Tibial nerve (tissue), 4 donors: ENCODE measurements around the gene TMSB4Y. TPM values are rescaled to one million over a fixed set of nuclear protein-coding genes. Genes with fewer than 3 reads are reported as not detected.
A peak's percentile ranks its signal among the peaks of the same experiment; 100 is the strongest.

ENCODE experiments used
- DNase-seq, 2 donors: peaks; one replicate each; pipeline ENCODE4 v3.0.0-alpha.2; 2019; ENCODE audit warnings: low spot score in 2 of 2
- H3K27ac ChIP-seq, 4 donors: fragments of 200-600 bp; sonication (generic) in 3 of 4; one replicate each; pipeline ENCODE4 v1.5.1; 2017 to 2019; ENCODE audit warnings: mild to moderate bottlenecking in 1 of 4
- H3K27me3 ChIP-seq, 2 donors: fragments of 200-600 bp; sonication (generic) in 1 of 2; one replicate each; pipeline versions ENCODE4 v1.5.1 to v1.6.0; 2017 to 2019
- H3K36me3 ChIP-seq, 3 donors: fragments of 200-600 bp; sonication (generic); one replicate each; pipeline ENCODE4 v1.5.1; 2018 to 2019
- H3K4me1 ChIP-seq, 4 donors: fragments of 200-600 bp; sonication (generic) in 3 of 4; one replicate each; pipeline ENCODE4 v1.5.1; 2017 to 2019
- H3K4me3 ChIP-seq, 4 donors: fragments of 200-600 bp; sonication (generic) in 3 of 4; one replicate each; pipeline ENCODE4 v1.5.1; 2017 to 2019; ENCODE audit warnings: mild to moderate bottlenecking in 1 of 4, moderate library complexity in 1 of 4
- H3K9me3 ChIP-seq, 4 donors: fragments of 200-600 bp; sonication (generic) in 3 of 4; one replicate each; pipeline ENCODE4 v1.5.1; 2017 to 2019
- EP300 ChIP-seq, 2 donors: sonication (generic); formaldehyde crosslinking; IDR thresholded peaks; one replicate each; pipeline ENCODE4 v1.6.1; 2017; ENCODE audit warnings: antibody characterized with exemption in 2 of 2, mild to moderate bottlenecking in 1 of 2
- POLR2A ChIP-seq, 2 donors: fragments of 450-650 bp; IDR thresholded peaks; one replicate each; pipeline ENCODE4 v1.6.1; 2017; ENCODE audit warnings: antibody characterized with exemption in 2 of 2, mild to moderate bottlenecking in 2 of 2, moderate library complexity in 2 of 2
- WGBS, 2 donors: methylation state at CpG; one replicate each; pipeline ENCODE4 v1.1.5; 2018; 5-methylcytosine and 5-hydroxymethylcytosine counted together
- total RNA-seq, 4 donors: library from RNA; depleted of rRNA; stranded (reverse); fragments of >200 nt; gene quantifications; one replicate each; pipeline ENCODE4 v1.1.0, GENCODE V29; 2016
- TF ChIP-seq, protein P1 (sequence below), 5 experiments: fragments of 200-600 bp in 3 of 5; fragments of 450-650 bp in 2 of 5; sonication (generic) in 3 of 5; IDR thresholded peaks; one replicate each; pipeline ENCODE4 v1.5.1; 2016 to 2019; ENCODE audit warnings: antibody characterized with exemption in 5 of 5, mild to moderate bottlenecking in 3 of 5, moderate library complexity in 2 of 5

TMSB4Y gene
- 1 to 10 TPM in 2 of 4 donors, not detected in 2; 3.1 to 3.3 TPM for total RNA-seq

DNA sequence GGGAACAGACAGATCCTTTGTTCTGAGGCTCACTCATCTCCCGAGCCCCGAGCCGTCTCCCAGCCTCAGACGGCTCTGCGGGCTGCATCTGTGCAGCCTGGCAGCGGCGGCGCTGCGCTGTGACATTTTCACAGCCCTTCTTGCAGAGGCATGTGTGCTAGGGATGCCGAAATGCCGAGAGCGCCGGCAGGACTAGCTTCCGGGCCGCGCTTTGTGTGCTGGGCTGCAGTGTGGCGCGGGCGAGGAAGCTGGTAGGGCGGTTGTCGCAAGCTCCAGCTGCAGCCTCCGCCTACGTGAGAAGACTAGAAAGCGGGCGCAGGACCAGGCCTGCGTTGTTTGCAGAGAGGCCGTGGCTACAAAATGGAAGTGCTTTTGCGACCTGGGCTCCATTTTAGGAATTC, at the start of gene TMSB4Y:
TSS of gene TMSB4Y (plus strand) at position 332 of the 401 bp plus-strand sequence.
- peak; percentile 35 to 47 for DNase-seq
- H3K9me3 ChIP-seq: no peaks in the 10 kb centered on the region
- no peak for TF ChIP-seq EP300 (IDR thresholded peaks at IDR 0.05)
- TF ChIP-seq, protein P1, sequence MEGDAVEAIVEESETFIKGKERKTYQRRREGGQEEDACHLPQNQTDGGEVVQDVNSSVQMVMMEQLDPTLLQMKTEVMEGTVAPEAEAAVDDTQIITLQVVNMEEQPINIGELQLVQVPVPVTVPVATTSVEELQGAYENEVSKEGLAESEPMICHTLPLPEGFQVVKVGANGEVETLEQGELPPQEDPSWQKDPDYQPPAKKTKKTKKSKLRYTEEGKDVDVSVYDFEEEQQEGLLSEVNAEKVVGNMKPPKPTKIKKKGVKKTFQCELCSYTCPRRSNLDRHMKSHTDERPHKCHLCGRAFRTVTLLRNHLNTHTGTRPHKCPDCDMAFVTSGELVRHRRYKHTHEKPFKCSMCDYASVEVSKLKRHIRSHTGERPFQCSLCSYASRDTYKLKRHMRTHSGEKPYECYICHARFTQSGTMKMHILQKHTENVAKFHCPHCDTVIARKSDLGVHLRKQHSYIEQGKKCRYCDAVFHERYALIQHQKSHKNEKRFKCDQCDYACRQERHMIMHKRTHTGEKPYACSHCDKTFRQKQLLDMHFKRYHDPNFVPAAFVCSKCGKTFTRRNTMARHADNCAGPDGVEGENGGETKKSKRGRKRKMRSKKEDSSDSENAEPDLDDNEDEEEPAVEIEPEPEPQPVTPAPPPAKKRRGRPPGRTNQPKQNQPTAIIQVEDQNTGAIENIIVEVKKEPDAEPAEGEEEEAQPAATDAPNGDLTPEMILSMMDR (IDR thresholded peaks at IDR 0.05): no peak
- peak within 1 kb of the TSS in 2 of 4 donors; percentile 52 to 61 for H3K4me3 ChIP-seq
- peak within 1 kb of the TSS in 2 of 4 donors; percentile 84 to 91 for H3K27ac ChIP-seq
- H3K27me3 ChIP-seq: no peaks in the 10 kb centered on the region
- no peaks in the 10 kb centered on the region for H3K36me3 ChIP-seq
- 2% methylated on average over 9 of the region's 28 CpGs; no CpG with 5 or more reads in 1 of the 2 donors for WGBS, 2 donors
- H3K4me1 ChIP-seq: peaks cover 0 to 3% (median 0%) of the 10 kb centered on the region in 4 donors

DNA sequence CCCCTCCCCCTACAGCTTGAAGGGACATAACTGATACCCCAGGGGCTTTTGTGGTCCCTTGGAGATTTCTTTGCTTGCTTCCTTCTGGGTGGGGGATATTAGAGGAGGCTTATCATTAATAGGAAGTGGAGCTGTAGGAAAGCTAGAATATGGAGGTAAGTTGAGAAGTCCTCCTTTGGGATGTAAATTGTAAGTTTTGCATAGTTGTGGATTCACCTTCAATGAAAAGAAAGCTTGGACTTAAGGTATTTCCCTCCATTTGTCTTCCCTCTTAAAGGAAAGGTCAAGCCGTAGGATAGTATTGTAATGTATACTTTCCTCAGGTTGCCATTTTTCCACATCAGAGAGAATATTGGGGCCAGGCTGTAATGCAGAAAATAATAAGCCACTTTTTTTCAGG, 39.5 kb upstream of the TMSB4Y start:
- WGBS, 2 donors: 100% methylated on average over 1 of the region's 1 CpG; no CpG with 5 or more reads in 1 of the 2 donors
- no peak for DNase-seq

DNA sequence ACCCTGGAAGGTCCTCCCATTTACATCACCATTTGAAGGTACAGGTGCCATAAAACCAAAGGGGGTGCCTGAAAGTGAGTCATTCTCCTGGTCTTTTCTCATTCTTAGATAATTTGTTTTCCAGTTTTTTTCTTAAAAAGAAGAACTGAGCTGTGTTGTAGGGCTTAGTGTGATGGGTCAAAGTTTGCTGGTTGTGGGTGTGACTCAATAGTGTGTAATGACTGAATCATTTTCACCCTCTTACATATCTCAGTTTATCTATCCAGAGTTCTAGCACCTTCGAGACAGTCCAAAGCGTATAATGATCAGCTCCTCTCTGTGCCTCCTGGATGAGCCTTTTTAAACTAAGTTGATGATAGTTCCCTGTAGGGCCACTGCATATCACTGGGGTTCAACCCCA, 32.6 kb upstream of the TMSB4Y start:
- no peak for DNase-seq
- H3K36me3 ChIP-seq: no peaks in the 10 kb centered on the region
- no peaks in the 10 kb centered on the region for H3K4me1 ChIP-seq
- peaks cover 0 to 26% (median 0%) of the 10 kb centered on the region in 4 donors for H3K9me3 ChIP-seq
- no peak for TF ChIP-seq EP300 (IDR thresholded peaks at IDR 0.05)
- TF ChIP-seq, protein P1 (IDR thresholded peaks at IDR 0.05): no peak
- TF ChIP-seq POLR2A (IDR thresholded peaks at IDR 0.05): no peak
- H3K27ac ChIP-seq: no peak overlapping the region
- no peaks in the 10 kb centered on the region for H3K27me3 ChIP-seq
- WGBS, 2 donors: no CpG with 5 or more reads among the region's 2 CpGs
- H3K4me3 ChIP-seq: no peak overlapping the region

More for the DNA sequence above, 39.5 kb upstream of the TMSB4Y start:
- Histone ChIP-seq H3K36me3 (no peaks in the 10 kb centered on the region), H3K27me3 (no peaks in the 10 kb centered on the region), H3K9me3 (no peaks in the 10 kb centered on the region), H3K4me1 (no peaks in the 10 kb centered on the region), H3K4me3 (no peak overlapping the region), H3K27ac (no peak overlapping the region)
- no peak for TF ChIP-seq EP300 (IDR thresholded peaks at IDR 0.05)
- TF ChIP-seq, protein P1 (IDR thresholded peaks at IDR 0.05): no peak
- no peak for TF ChIP-seq POLR2A (IDR thresholded peaks at IDR 0.05)

DNA sequence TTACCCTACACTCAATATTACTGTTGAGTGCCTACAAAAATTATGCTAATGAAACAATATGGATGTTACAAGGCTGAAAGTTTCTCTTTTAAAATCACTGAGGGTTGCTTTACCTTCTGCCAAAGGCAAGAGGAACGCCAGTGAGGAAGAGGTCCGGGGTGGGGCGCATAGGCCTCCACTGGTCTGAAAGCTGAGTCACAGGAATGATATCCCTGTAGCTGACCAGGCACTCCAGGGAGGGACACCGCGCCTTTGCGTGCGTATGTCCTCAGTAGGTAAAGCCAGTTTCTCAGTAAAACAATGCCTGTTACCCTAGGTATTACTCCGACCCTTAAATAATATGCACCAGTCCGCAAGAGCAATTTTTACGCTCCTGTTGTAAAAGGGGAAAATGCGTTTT, 1.4 kb upstream of the TMSB4Y start:
- H3K27me3 ChIP-seq: no peaks in the 10 kb centered on the region
- no peak overlapping the region for H3K4me3 ChIP-seq
- peaks cover 0 to 3% (median 0%) of the 10 kb centered on the region in 4 donors for H3K4me1 ChIP-seq
- DNase-seq: no peak
- TF ChIP-seq POLR2A (IDR thresholded peaks at IDR 0.05) (no peak), EP300 (IDR thresholded peaks at IDR 0.05) (no peak)
- TF ChIP-seq, protein P1 (IDR thresholded peaks at IDR 0.05): no peak
- 82% methylated on average over 11 of the region's 11 CpGs; no CpG with 5 or more reads in 1 of the 2 donors for WGBS, 2 donors
- no peak overlapping the region for H3K27ac ChIP-seq
- no peaks in the 10 kb centered on the region for H3K36me3 ChIP-seq
- no peaks in the 10 kb centered on the region for H3K9me3 ChIP-seq

DNA sequence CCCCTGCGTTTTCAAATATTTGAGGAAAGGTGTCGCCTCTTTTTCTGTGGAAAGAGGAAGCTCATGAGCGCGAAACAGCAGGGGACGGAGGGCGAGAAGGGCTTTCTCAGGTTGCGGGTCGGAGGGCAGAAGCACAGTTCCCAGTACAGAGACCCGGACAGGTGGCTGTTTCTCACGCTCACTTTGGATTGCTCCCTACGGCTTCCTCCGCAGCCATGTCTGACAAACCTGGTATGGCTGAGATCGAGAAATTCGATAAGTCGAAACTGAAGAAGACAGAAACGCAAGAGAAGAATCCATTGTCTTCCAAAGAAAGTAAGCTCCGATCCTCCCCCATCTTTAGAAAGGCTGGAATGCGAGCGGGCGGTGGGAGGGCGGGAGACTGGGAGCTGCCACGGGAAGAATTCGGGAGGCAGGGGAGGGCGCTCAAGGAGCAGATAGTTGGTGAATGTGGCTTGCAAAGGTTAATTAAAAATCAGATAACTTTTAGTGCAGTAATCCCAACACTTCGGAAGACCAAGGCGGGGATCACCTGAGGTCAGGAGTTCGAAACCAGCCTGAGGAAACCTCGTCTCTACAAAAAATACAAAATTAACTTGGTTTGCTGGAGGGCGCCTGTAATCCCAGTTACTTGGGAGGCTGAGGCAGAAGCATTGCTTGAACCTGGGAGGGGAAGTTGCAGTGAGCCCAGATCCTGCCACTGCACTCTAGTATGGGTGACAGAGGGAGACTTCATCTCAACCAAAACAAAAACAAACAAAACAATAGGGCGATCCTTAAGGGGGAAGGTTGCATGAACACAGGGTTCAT, 627 bp downstream of the TMSB4Y start:
- 1% methylated on average over 30 of the region's 30 CpGs; no CpG with 5 or more reads in 1 of the 2 donors for WGBS, 2 donors

More for the DNA sequence above, 627 bp downstream of the TMSB4Y start:
- Histone ChIP-seq H3K27ac (peak overlapping the region in 2 of 4 donors; percentile 84 to 91), H3K27me3 (no peaks in the 10 kb centered on the region), H3K36me3 (no peaks in the 10 kb centered on the region), H3K9me3 (no peaks in the 10 kb centered on the region), H3K4me3 (peak overlapping the region in 2 of 4 donors; percentile 52 to 61), H3K4me1 (peaks cover 0 to 3% (median 0%) of the 10 kb centered on the region in 4 donors)
- DNase-seq: peak in 1 of 2 donors; percentile 11
- TF ChIP-seq, protein P1 (IDR thresholded peaks at IDR 0.05): no peak
- TF ChIP-seq POLR2A (IDR thresholded peaks at IDR 0.05) (no peak), EP300 (IDR thresholded peaks at IDR 0.05) (no peak)
